Sigmoid colon (tissue), 7 donors: ENCODE measurements around the gene TNIK. TPM values are rescaled to one million over a fixed set of nuclear protein-coding genes. Genes with fewer than 3 reads are reported as not detected.

Experiments
- DNase-seq: peaks from one replicate; pipeline ENCODE4 v3.0.0-alpha.2; 2019
- H3K27ac ChIP-seq, 4 donors: fragments of 200-600 bp; sonication (generic); one replicate each; pipeline ENCODE4 v1.5.1; 2016 to 2019; ENCODE audit warnings: mild to moderate bottlenecking in 1 of 4
- H3K27me3 ChIP-seq, 3 donors: fragments of 200-600 bp; sonication (generic); one replicate each; pipeline ENCODE4 v1.5.1; 2019; ENCODE audit warnings: mild to moderate bottlenecking in 1 of 3
- H3K36me3 ChIP-seq, 4 donors: fragments of 200-600 bp; sonication (generic); one replicate each; pipeline ENCODE4 v1.5.1; 2016 to 2019
- H3K4me1 ChIP-seq, 4 donors: fragments of 200-600 bp; sonication (generic); one replicate each; pipeline ENCODE4 v1.5.1; 2017 to 2019
- H3K4me3 ChIP-seq, 4 donors: fragments of 200-600 bp; sonication (generic); one replicate each; pipeline ENCODE4 v1.5.1; 2017 to 2019; ENCODE audit warnings: mild to moderate bottlenecking in 2 of 4, moderate library complexity in 1 of 4
- H3K9me3 ChIP-seq, 4 donors: fragments of 200-600 bp in 3 of 4; sonication (generic) in 3 of 4; one replicate each; pipeline versions ENCODE4 v1.5.1 to v1.6.1; 2013 to 2019
- EP300 ChIP-seq, 4 donors: sonication (generic); formaldehyde crosslinking; IDR thresholded peaks; one replicate each; pipeline ENCODE4 v1.6.1; 2017; ENCODE audit warnings: antibody characterized with exemption in 4 of 4
- POLR2A ChIP-seq, 2 donors: fragments of 450-650 bp; IDR thresholded peaks; one replicate each; pipeline ENCODE4 v1.6.1; 2016; ENCODE audit warnings: antibody characterized with exemption in 2 of 2, mild to moderate bottlenecking in 2 of 2, moderate library complexity in 2 of 2
- POLR2AphosphoS5 ChIP-seq, 4 donors: sonication (generic); formaldehyde crosslinking; IDR thresholded peaks; one replicate each; pipeline ENCODE4 v1.6.1; 2017; ENCODE audit warnings: antibody characterized with exemption in 4 of 4
- WGBS, 2 donors: extraction: QIAGEN DNeasy Blood & Tissue Kit; methylation state at CpG; one replicate each; pipeline ENCODE4 v1.1.7; 2013; 5-methylcytosine and 5-hydroxymethylcytosine counted together
- intact Hi-C: fragments of 100-400 bp; cut with DNase I; formaldehyde crosslinking; loops from one replicate; pipeline ENCODE4 v1.15.1; 2023
- polyA plus RNA-seq, 3 donors: library from polyadenylated mRNA; stranded (reverse); fragments of 200-250 nt; gene quantifications; one replicate each; pipeline ENCODE4 v1.2.3, GENCODE V29; 2013
- total RNA-seq, 4 donors: library from RNA; depleted of rRNA; stranded (reverse); fragments of >200 nt; gene quantifications; one replicate each; pipeline ENCODE4 v1.1.0, GENCODE V29; 2016
- TF ChIP-seq, protein P1 (sequence below), 4 experiments: fragments of 450-650 bp in 3 of 4; fragments of 200-600 bp in 1 of 4; IDR thresholded peaks; one replicate each; pipeline ENCODE4 v1.5.1; 2016 to 2019; ENCODE audit warnings: antibody characterized with exemption in 4 of 4, mild to moderate bottlenecking in 3 of 4, moderate library complexity in 2 of 4
- donor health status: healthy with polysubstance abuse.
- donor health status: Bipolar disorder and iron deficiency.
- donor health status: healthy.

TNIK gene
- total and polyA plus RNA-seq, 7 donors, result 5.4 to 21.3 (median 9.2) TPM

DNA sequence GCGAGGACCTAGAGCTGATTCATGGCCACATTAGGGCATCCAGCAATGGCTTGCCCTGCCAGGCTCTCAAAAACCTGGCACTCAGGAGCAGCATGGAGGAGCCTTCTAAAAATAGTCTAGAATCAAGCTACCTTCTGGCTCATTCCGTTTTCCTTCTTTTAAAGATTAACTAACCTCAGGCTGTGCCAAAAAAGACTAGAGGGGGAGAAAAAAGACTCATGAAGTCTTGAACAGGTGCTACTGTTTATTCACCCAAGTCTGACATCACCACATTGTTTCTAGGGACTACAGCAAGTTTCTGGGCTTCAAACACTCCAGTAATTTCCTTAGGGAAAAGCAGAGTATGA, 125.8 kb downstream of the TNIK start:
- no peaks in the 10 kb centered on the region for H3K36me3 ChIP-seq
- no peak overlapping the region for H3K4me3 ChIP-seq
- H3K4me1 ChIP-seq, result peaks cover 0 to 32% (median 24%) of the 10 kb centered on the region in 4 donors
- H3K9me3 ChIP-seq, result no peaks in the 10 kb centered on the region
- intact Hi-C loops, result loop anchor here (10.0 kb wide), 1 partner anchor 120 kb away; no protein-coding TSS in a partner anchor
- no peaks in the 10 kb centered on the region for H3K27me3 ChIP-seq
- WGBS, 2 donors, result 16 to 66% methylated on average over 2 of the region's 2 CpGs
- peak overlapping the region; percentile 54 to 67 (median 58) for H3K27ac ChIP-seq
- TF ChIP-seq POLR2A (IDR thresholded peaks at IDR 0.05) (no peak), POLR2AphosphoS5 (IDR thresholded peaks at IDR 0.05) (peak in 2 of 4 donors; percentile 9 to 39)
- DNase-seq, result peak; percentile 75

DNA sequence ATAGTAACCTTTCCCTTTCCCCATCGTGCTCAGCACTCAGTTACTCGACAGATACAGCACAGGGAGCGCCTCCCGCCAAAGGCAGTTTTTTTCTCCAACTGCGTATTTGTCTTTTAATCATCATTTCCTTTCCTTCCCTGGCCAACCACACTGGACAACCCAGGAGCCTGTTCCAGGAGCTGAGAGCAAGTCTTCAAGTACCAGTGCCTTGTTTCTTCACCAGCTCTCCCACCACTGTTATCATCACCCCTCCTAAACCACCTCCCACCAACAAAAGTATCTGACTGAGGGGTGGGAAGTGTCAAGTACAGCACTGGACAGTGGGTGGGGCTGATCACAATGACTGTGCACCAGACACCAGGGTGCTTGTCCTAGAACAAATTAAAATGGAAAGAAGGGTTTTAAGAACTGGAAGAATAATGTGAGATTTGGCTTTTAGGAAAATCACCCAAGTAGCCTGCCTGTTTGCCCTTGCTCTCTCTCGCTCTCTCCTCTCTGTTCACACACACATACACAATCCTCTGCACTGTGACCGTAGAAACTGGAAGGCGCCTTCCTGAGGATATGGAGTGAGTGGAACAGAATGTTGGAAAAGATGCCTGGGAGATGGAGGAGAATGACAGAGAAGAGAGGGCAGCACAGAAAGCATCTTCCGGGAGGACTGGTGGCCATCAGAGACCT, 126.3 kb downstream of the TNIK start:
- peaks cover 0 to 37% (median 29%) of the 10 kb centered on the region in 4 donors for H3K4me1 ChIP-seq
- no peaks in the 10 kb centered on the region for H3K9me3 ChIP-seq
- H3K4me3 ChIP-seq, result no peak overlapping the region
- intact Hi-C loops, result loop anchor here (10.0 kb wide), 1 partner anchor 121 kb away; no protein-coding TSS in a partner anchor
- no peaks in the 10 kb centered on the region for H3K36me3 ChIP-seq
- WGBS, 2 donors, result 83 to 91% methylated on average over 9 of the region's 9 CpGs
- peak overlapping the region; percentile 54 to 67 (median 58) for H3K27ac ChIP-seq
- DNase-seq, result no peak
- no peaks in the 10 kb centered on the region for H3K27me3 ChIP-seq
- no peak for TF ChIP-seq POLR2A (IDR thresholded peaks at IDR 0.05)
- TF ChIP-seq EP300 (IDR thresholded peaks at IDR 0.05), result no peak
- TF ChIP-seq, protein P1, sequence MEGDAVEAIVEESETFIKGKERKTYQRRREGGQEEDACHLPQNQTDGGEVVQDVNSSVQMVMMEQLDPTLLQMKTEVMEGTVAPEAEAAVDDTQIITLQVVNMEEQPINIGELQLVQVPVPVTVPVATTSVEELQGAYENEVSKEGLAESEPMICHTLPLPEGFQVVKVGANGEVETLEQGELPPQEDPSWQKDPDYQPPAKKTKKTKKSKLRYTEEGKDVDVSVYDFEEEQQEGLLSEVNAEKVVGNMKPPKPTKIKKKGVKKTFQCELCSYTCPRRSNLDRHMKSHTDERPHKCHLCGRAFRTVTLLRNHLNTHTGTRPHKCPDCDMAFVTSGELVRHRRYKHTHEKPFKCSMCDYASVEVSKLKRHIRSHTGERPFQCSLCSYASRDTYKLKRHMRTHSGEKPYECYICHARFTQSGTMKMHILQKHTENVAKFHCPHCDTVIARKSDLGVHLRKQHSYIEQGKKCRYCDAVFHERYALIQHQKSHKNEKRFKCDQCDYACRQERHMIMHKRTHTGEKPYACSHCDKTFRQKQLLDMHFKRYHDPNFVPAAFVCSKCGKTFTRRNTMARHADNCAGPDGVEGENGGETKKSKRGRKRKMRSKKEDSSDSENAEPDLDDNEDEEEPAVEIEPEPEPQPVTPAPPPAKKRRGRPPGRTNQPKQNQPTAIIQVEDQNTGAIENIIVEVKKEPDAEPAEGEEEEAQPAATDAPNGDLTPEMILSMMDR (IDR thresholded peaks at IDR 0.05), result no peak
- TF ChIP-seq POLR2AphosphoS5 (IDR thresholded peaks at IDR 0.05), result no peak

DNA sequence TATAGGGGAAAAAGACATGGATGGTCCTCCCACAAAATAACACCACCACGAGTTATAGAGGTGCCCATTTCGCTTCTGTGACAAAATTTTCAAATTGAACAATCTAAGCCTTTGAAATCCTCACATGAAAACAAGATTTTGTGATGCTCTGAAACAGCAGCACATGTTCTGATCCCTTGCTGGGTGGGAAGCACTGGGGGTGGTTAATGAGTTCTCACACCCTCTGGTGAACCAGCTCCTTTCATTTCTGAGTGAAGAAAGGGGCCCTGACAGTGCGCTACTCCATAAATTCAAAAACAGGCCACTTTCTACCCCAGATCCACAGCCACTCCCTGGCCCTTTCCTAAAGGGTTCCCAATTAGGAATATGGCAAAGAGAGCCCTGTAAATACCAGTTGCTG, 129.3 kb downstream of the TNIK start:
- no peak for DNase-seq
- no peaks in the 10 kb centered on the region for H3K27me3 ChIP-seq
- H3K36me3 ChIP-seq, result no peaks in the 10 kb centered on the region
- WGBS, 2 donors, result 90 to 95% methylated on average over 3 of the region's 3 CpGs
- no peak overlapping the region for H3K4me3 ChIP-seq
- TF ChIP-seq EP300 (IDR thresholded peaks at IDR 0.05), result no peak
- no peak for TF ChIP-seq POLR2A (IDR thresholded peaks at IDR 0.05)
- TF ChIP-seq POLR2AphosphoS5 (IDR thresholded peaks at IDR 0.05), result no peak
- TF ChIP-seq, protein P1 (IDR thresholded peaks at IDR 0.05), result no peak
- H3K4me1 ChIP-seq, result peaks cover 0 to 48% (median 41%) of the 10 kb centered on the region in 4 donors
- intact Hi-C loops, result loop anchor here (10.0 kb wide), 1 partner anchor 124 kb away; no protein-coding TSS in a partner anchor
- H3K9me3 ChIP-seq, result no peaks in the 10 kb centered on the region
- peak overlapping the region in 2 of 4 donors; percentile 61 to 63 for H3K27ac ChIP-seq

DNA sequence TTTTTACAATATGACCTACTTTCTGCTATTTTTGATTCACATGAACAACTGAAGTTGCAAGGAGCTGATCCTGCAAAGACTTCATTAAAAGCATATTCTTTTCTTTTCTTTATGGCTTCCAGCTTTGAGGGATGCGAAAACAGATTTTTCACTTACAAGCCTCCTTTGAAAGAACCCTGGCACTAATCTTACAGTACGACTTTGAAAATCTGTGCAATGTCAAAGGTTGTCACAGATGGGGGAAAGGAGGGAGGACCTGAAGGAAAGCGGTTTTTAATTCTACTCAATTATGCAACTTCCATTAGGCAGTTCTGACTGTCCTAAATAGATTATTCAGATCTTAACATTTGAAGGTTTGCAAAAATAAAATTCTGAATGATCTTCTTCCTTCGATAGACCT, 130.5 kb downstream of the TNIK start:
- Histone ChIP-seq H3K9me3 (no peaks in the 10 kb centered on the region), H3K4me3 (no peak overlapping the region), H3K4me1 (peaks cover 0 to 46% (median 41%) of the 10 kb centered on the region in 4 donors), H3K36me3 (no peaks in the 10 kb centered on the region), H3K27me3 (no peaks in the 10 kb centered on the region), H3K27ac (peak overlapping the region; percentile 14 to 63 (median 53))
- DNase-seq, result no peak
- intact Hi-C loops, result loop anchor here (5.0 to 10.0 kb wide), 2 partner anchors 47 to 125 kb away; no protein-coding TSS in a partner anchor
- TF ChIP-seq, protein P1 (IDR thresholded peaks at IDR 0.05), result no peak
- TF ChIP-seq POLR2AphosphoS5 (IDR thresholded peaks at IDR 0.05) (peak; percentile 66 to 89 (median 81)), POLR2A (IDR thresholded peaks at IDR 0.05) (no peak), EP300 (IDR thresholded peaks at IDR 0.05) (peak in 1 of 4 donors; percentile 24)
- WGBS, 2 donors, result 87 to 89% methylated on average over 4 of the region's 4 CpGs

DNA sequence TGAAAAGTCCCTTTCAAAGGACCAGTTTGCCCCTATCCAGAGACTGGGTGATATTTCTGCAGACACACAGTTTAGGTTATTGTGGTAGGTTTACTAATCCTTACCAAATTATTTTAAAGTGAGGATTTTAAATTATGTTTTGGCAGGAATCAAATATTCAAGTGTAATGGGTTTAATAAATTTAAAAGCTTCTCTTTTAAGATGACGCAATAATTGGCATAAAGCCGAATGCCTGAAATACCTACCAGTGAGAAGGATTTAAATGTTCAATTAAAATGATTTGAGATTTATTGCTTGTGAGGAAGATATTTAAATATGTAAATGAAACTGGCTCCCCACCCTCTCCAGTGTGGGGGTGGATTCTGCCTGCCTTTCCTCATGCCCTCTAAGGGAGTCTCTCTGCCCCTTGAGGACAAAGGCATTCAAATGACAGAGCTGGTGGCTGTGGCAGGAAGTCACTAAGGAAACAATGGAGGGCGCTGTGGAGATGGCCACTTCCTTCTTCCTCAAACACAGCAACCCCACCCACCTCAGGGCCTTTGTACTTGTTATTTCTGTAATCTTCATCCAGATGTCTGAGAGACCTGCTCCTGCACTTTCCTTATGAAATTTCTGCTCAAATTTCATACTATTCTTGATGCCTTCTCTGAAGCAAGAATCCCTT, 131.7 kb downstream of the TNIK start:
- intact Hi-C loops, result loop anchor here (5.0 kb wide), 1 partner anchor 46 kb away; no protein-coding TSS in a partner anchor
- TF ChIP-seq, protein P1 (IDR thresholded peaks at IDR 0.05), result no peak
- TF ChIP-seq POLR2AphosphoS5 (IDR thresholded peaks at IDR 0.05) (no peak), POLR2A (IDR thresholded peaks at IDR 0.05) (no peak), EP300 (IDR thresholded peaks at IDR 0.05) (no peak)
- no peak overlapping the region for H3K4me3 ChIP-seq
- no peaks in the 10 kb centered on the region for H3K36me3 ChIP-seq
- H3K9me3 ChIP-seq, result no peaks in the 10 kb centered on the region
- DNase-seq, result no peak
- peaks cover 0 to 47% (median 43%) of the 10 kb centered on the region in 4 donors for H3K4me1 ChIP-seq
- H3K27me3 ChIP-seq, result no peaks in the 10 kb centered on the region
- 57 to 59% methylated on average over 3 of the region's 3 CpGs for WGBS, 2 donors
- H3K27ac ChIP-seq, result peak overlapping the region in 2 of 4 donors; percentile 61 to 63
